ENCODE results near the gene TBC1D32.
"Not testable (repeated sequence)": the region's sequence is repeated elsewhere in the genome, so short reads cannot be mapped to it uniquely, and the experiment has no call there.

The TBC1D32 gene

DNA sequence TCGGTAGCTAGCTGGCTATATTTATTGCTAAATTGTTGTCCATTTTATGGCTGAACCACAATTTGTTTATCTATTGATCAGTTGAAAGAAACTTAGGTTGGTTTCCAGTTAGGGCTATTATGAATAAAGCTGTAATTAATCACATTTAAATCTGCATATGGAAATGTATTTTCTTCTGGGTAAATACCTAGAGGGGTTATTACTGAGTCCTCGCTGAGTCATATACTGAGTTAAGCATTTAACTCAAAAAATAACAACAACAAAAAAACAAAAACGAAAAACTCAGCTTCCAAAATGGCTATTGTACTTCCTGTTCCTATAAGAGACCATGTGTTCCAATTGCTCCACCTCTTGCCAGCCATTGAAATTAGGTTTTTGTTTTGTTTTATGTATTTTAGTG lies 258.2 kb downstream of the TBC1D32 start:
- no peak for TF ChIP-seq POLR2A (IDR thresholded peaks at IDR 0.05; ENCODE audit: low read depth, low read length)
- DNase-seq (ENCODE audit: insufficient read length, low spot score), result no peak
- FAIRE-seq, result no peak

DNA sequence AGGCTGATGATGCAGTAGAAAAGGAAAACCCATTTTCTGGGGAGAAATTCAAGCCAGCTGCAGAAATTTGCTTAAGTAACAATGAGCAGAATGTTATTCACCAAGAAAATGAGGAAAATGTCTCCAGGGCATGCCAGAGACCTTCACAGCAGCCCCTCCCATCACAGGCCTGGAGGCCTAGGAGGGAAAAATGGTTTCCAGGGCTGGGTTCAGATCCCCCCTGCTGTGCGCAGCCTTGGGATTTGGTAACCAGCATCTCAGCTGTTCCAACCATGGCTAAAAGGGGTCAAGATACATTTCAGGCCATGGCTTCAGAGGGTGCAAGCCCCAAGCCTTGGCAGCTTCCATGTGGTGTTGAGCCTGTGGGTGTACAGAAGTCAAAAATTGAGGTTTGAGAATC lies 265.5 kb downstream of the TBC1D32 start:
- not testable (repeated sequence) for FAIRE-seq; DNase-seq (ENCODE audit: insufficient read length, low spot score)

DNA sequence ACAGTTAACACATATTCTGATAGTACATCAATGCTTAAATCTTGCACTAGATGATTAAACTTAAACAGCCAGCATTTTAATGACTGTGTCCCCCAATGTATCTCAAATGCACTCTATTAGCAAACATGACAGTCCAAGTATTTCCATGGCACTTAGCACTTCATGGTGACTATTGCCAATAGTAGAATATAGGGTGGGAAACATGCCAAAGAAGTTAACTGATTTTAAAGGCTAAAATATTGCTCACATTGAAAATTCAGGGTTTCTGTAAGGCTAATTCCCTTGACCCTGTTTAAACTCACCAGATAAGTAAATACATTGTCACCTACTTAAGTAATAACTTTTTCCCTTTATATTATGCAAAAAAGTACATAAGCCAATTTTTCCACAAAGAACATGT lies 266.9 kb downstream of the TBC1D32 start:
- no peak for FAIRE-seq
- no peak for TF ChIP-seq POLR2A (IDR thresholded peaks at IDR 0.05; ENCODE audit: low read depth, low read length)
- no peak for DNase-seq (ENCODE audit: insufficient read length, low spot score)

DNA sequence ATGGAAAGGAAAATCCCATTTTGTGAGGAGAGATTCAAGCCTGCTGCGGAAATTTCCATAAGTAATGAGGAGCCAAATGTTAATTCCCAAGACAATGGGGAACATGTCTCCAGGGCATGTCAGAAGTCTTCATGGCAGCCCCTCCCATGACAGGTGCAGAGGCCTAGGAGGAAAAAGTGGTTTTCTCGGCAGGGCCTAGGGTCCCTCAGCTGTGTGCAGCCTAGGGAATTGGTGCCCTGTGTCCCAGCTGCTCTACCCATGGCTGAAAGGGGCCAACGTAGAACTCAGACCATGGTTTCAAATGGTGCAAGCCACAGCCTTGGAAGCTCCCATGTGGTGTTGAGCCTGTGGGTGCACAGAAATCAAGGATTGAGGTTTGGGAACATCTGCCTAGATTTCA lies 269.9 kb downstream of the TBC1D32 start:
- FAIRE-seq, result no peak
- DNase-seq (ENCODE audit: insufficient read length, low spot score), result no peak
- TF ChIP-seq POLR2A (IDR thresholded peaks at IDR 0.05; ENCODE audit: low read depth, low read length), result no peak

DNA sequence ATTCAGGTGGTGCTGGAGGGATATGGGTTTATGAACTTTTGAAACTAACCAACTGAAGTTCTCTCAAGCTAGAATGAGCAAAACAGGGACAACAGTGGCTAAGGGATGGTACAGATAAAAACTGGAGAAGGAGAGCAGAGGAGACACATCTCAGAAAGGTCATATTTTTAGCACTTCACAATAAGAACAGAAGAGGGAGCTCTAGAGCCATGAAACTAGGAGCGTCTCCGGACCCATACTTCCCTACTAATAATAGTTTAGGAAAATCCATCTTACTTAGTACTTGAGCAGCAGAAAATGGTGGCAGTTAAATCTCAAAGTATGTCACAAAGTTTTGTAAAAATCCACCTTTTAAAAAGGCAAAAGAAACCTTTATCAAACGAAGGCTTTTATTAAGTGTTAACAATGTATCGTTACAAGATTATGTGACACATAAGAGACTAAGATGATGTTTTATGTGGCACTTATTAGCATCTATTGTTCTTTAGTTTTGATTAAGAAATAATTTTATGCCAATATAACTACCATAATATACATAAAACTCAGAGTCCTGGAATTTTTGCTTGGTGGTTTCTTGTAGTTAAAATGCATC lies 278.6 kb downstream of the TBC1D32 start:
- DNase-seq (ENCODE audit: insufficient read length, low spot score) (peak; percentile 7), FAIRE-seq (no peak)
- TF ChIP-seq POLR2A (IDR thresholded peaks at IDR 0.05; ENCODE audit: low read depth, low read length), result no peak

DNA sequence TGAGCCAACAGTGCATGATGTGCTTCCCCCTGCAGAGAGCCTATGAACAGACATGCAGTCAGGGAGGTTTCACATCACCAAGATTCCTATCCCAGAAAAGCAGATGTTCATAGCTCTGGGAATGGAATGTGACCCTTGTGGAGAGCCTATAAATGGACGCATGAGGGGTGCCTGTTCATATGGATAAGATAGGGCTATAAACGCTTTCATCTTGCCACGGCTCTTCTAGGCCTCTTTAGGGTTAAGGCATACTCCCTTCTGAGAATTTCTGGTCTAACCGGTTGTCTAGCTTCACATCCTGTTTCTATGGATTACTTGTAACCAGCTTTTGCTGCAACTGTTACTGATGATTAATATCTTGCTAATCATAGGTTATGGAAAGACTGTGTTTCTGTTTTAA lies 285.7 kb downstream of the TBC1D32 start:
- not testable (repeated sequence) for FAIRE-seq; DNase-seq (ENCODE audit: insufficient read length, low spot score)

DNA sequence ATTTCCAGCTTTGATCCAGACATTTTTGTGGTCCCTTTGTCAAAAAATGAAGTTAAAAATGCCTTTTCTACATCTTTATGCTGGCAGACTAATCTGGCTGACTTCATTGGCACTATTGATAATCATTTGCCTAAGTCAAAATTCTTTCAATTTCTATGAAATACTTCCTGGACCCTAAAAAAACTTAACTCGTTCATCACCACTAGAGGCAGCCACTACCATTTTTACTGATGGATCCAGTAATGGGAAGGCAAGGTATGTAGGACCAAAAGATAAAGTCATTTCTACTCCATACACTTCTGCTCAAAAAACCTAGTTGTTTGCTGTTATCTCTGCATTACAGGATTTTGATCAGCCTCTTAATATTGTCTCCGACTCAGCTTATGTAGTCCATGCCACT lies 289.4 kb downstream of the TBC1D32 start:
- not testable (repeated sequence) for DNase-seq (ENCODE audit: insufficient read length, low spot score); FAIRE-seq

DNA sequence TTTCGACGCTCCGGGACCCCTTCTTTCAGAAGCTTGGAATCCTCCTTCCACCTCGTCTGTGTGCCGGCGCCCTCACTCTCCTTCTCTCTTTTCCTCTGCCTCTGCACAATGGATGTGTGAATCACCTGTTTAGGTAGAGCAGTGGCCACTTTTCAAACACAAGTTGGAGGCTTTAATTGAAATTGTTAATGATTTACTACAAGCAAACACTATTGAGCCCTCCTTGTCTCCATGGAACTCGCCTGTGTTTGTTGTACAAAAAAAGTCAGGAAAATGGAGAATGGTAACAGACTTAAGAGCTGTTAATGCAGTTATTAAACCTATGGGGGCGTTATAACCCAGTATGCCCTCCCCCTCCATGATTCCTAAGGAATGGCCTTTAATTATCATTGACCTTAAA lies 290.6 kb downstream of the TBC1D32 start:
- FAIRE-seq, result not testable (repeated sequence)

DNA sequence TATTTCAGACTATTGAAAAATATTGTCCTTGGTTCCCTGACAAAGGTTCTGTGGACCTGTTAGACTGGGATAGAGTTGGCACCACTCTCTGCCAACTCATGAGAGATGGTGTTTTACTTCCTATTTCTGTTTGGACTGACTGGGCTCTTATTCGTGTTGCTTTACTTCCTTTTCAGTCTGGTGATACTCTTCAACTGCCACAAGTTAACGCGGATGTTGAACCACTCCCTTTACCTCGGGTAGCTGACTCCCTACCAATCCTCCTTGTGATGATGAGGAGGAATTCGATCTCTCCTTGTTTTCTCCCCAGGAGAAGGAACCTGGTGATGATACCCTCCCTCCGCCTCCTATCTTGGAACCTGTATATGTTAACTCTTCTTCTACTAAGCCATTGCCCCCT lies 291.1 kb downstream of the TBC1D32 start:
- FAIRE-seq; DNase-seq (ENCODE audit: insufficient read length, low spot score): not testable (repeated sequence)

More for the DNA sequence above, 290.6 kb downstream of the TBC1D32 start:
- not testable (repeated sequence) for DNase-seq (ENCODE audit: insufficient read length, low spot score)

DNA sequence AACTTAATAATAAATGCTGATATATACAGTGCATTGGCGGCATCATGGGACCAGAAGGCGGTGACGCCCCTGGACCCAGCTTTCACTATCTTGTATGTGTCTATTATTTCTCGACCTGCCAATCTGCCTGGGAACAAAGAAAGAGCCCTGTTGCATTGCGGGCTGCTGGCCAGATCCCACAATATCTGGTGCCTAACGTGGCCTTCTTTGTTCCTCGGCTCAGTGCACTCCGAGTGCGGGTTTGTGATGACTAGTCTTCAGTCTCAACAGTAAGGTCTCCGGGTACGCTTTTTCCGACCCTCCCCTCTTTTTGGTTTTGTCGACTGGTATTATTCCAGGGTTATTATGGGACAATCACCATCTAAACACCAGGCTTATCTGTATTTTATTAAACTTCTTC lies 291.5 kb downstream of the TBC1D32 start:
- no peak for DNase-seq (ENCODE audit: insufficient read length, low spot score)
- FAIRE-seq, result no peak
- TF ChIP-seq POLR2A (IDR thresholded peaks at IDR 0.05; ENCODE audit: low read depth, low read length), result no peak

DNA sequence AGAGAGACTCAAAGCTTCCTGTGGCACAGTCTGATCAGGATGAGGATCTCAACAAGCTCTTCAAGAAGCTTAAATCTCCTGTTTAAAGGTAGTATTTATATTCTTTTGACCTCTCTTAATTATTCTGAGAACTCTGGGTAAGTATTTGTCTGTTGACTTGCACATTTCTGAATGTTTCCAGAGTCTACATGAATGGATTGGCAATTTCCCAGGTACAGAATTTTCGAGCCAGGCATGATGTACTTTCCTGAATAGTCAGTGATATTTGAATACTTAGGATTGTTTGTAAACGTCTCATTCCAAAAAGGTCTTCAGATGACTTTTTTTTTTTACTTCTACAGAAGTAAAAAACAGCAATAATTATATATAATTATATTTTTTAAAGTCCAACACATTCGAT lies 293.4 kb downstream of the TBC1D32 start:
- DNase-seq (ENCODE audit: insufficient read length, low spot score) (no peak), FAIRE-seq (no peak)
- TF ChIP-seq POLR2A (IDR thresholded peaks at IDR 0.05; ENCODE audit: low read depth, low read length), result no peak

DNA sequence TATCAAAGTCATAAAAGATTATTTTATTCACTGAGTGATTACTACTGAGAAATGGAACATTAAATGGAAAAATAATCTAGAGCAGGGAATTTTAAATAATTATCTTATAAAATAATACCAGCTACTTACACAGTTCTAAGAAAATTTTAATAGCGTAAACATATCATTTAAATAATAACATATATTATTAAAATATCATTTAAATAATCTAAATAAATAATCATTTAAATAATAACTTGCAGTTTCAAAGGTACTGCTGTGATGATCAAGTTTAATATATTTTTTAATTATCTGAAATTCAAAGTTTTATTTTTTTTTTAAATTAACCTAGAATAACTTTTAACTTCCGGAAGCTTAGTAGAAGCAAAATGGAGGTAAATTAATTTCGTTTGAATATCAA lies 301.2 kb downstream of the TBC1D32 start:
- no peak for FAIRE-seq

DNA sequence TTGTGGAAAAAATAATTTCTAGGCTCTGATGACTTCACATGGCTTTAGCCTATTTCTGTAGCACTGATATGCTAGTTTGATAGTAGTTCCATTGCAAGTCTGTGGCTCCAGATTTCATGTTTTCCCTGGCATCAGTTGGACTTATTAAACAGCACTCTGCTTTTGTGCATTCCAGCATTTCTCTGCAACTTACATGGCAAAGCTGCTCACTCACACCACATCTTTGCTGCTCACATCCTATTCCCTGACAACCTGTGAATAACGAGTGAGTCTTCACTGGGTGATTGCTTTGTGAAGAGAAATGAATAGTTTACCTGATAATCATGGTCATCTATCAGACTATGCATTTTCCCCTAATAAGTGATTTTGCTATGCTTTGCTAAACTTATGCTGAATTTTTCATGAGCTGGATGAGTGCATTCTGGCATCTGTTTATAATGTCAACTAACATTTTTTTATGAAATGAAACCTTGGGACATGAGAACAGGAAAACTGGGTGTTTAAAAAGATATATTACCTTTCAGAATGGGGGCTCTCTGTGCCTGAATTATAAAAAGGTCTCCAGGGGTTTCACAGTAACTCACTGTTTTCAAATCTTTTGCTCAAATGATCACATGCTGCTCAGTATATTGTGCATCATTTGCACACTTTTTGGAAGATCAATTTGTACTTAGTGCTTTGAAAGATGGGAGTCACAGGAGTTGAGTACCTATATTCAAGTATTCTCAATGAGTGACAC lies 301.8 kb downstream of the TBC1D32 start:
- no peak for FAIRE-seq
- no peak for DNase-seq (ENCODE audit: insufficient read length, low spot score)
- TF ChIP-seq POLR2A (IDR thresholded peaks at IDR 0.05; ENCODE audit: low read depth, low read length), result no peak

More for the DNA sequence above, 301.2 kb downstream of the TBC1D32 start:
- no peak for TF ChIP-seq POLR2A (IDR thresholded peaks at IDR 0.05; ENCODE audit: low read depth, low read length)
- DNase-seq (ENCODE audit: insufficient read length, low spot score), result no peak

Data from H54 (cell line).